Measurements from ENCODE around the gene DUSP18.
"Not testable (repeated sequence)": the region's sequence is repeated elsewhere in the genome, so short reads cannot be mapped to it uniquely, and the experiment has no call there.

Gene DUSP18

DNA sequence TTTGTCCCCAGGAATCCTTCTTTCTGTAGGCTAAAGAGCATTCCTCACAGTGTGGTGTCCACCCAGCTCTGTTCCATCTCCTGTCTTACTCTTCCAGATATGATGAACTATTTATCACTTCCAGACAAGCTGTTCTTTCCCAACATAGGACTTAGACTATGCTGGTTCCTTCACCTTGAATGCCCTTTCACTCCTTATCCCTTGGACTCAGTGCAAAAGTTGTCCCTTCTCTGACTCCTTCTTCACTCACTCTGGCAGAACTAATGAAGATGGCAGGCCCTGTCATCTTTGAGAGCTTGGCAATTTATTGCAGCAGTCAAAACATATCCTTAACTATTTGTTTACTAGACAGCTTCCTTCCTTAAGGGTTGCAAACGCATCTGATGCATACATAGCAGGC, 23.5 kb upstream of the DUSP18 start:
- DNase-seq (ENCODE audit: low read depth) = no peak
- TF ChIP-seq, protein P1, sequence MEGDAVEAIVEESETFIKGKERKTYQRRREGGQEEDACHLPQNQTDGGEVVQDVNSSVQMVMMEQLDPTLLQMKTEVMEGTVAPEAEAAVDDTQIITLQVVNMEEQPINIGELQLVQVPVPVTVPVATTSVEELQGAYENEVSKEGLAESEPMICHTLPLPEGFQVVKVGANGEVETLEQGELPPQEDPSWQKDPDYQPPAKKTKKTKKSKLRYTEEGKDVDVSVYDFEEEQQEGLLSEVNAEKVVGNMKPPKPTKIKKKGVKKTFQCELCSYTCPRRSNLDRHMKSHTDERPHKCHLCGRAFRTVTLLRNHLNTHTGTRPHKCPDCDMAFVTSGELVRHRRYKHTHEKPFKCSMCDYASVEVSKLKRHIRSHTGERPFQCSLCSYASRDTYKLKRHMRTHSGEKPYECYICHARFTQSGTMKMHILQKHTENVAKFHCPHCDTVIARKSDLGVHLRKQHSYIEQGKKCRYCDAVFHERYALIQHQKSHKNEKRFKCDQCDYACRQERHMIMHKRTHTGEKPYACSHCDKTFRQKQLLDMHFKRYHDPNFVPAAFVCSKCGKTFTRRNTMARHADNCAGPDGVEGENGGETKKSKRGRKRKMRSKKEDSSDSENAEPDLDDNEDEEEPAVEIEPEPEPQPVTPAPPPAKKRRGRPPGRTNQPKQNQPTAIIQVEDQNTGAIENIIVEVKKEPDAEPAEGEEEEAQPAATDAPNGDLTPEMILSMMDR (conservative IDR thresholded peaks at IDR 0.05; ENCODE audit: low read length) = no peak
- no peak overlapping the region for H3K4me3 ChIP-seq (ENCODE audit: low read length)

DNA sequence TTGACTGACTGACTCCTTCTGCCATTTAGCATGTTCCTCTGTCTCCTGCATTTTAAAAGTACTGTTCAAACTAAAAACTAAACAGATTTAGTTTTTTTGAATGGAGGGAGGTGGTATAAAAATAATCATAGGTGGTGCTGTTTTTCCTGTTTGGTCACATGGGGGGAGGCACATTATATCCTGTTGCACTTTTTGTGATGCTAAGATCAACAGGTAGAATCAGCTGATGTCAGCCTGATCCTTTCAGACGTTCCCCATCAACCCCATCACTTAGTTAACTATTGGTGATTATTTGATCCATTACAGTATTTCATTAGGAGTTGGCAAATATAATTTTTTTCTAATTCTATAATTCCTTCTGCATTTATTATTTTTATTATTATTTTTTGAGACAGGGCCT, 21.9 kb upstream of the DUSP18 start:
- no peak for DNase-seq (ENCODE audit: low read depth)
- TF ChIP-seq, protein P1 (conservative IDR thresholded peaks at IDR 0.05; ENCODE audit: low read length) = no peak
- no peak overlapping the region for H3K4me3 ChIP-seq (ENCODE audit: low read length)

DNA sequence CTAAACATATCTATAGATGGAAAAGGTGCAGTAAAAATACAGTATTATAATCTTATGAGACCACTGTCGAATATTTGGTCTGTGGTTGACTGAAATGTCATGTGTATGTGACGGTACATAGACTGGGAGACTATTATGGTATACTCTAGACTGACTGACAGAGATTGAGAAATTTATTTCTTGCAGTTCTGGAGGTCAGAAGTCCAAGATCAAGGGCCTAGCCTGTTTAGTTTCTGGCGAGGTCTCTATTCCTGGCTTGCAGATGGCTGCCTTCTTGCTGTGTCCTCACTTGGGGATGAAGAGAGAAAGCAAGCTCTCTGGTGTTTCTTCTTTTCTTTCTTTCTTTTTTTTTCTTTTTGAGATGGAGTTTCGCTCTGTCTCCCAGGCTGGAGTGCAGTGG, 19.7 kb upstream of the DUSP18 start:
- no peak for DNase-seq (ENCODE audit: low read depth)
- TF ChIP-seq, protein P1 (conservative IDR thresholded peaks at IDR 0.05; ENCODE audit: low read length) = no peak
- no peak overlapping the region for H3K4me3 ChIP-seq (ENCODE audit: low read length)

DNA sequence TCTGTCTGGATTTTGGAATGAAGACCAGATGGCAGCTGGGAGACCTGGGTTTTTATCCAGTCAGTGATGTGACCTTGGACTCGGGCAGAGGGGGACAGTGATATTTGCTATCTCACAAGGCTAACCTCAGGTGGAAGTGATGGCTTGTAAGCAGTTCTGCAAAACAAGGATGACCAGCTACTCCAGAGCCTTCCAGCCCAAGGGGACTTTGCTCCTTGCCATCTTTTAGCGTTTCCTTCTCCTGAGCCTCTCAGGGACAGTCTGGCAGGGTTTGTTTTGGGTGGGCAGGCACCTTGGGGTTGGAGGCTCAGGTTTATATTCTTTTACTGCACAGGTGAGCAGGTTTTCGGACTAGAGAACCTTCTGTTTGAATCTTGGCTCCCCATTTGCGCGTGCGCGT, 17.5 kb upstream of the DUSP18 start:
- TF ChIP-seq, protein P1 (conservative IDR thresholded peaks at IDR 0.05; ENCODE audit: low read length) = no peak
- no peak for DNase-seq (ENCODE audit: low read depth)
- H3K4me3 ChIP-seq (ENCODE audit: low read length) = no peak overlapping the region

DNA sequence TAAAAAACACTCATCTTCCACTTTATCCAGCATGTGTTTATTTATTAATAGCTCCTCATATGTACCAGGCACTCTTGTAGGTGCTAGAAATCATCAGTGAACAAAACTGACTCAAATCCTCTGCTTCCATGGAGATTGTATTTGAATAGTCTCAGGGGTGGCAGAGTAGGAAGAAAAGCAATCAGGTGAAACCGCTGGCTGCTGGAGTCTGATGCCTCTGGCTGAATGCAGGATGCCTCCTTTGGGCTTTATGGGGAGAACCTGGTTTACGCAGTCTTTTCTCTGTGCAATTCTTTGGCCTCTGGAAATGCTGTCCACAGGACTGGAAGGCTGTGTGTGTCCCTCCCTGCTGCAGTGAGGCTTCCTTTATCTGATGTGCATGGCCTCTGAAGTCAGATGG, 14.2 kb upstream of the DUSP18 start:
- TF ChIP-seq, protein P1 (conservative IDR thresholded peaks at IDR 0.05; ENCODE audit: low read length) = no peak
- no peak overlapping the region for H3K4me3 ChIP-seq (ENCODE audit: low read length)
- DNase-seq (ENCODE audit: low read depth) = no peak

DNA sequence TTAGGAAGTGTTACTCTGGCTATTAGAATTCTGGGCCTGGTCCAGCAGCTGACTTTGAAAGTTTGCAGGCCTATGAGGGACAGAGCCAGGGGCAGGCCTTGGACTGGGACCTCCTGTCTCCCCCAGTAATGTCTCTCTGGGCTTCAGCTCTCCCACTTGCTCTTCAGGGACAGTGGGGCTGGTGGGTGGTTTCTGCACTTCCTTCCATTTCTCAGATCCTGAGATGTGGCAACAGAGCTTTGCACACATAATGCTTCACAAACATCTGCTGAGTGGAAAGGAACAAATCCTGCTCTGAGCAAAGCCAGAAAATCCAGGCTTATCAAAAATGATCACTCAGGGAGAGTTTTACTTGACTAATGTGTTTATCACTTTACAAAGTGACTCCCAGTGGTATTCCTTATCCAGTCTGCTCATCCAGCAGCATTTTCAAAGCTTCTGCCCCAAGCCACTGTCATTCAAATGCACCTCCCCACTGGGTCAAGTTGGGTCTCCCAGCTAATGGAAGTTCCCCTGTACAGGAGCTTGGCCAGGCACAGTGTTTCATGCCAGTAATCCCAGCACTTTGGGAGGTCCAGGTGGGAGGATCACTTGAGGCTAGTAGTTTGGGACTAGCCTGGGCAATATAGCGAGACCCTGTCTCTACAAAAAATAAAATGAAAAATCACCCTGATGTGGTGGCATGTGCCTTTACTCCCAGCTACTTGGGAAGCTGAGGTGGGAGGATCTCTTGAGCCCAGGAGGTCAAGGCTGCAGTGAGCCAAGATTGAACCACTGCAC, 13.5 kb upstream of the DUSP18 start:
- TF ChIP-seq, protein P1 (conservative IDR thresholded peaks at IDR 0.05; ENCODE audit: low read length) = no peak
- no peak for DNase-seq (ENCODE audit: low read depth)
- no peak overlapping the region for H3K4me3 ChIP-seq (ENCODE audit: low read length)

DNA sequence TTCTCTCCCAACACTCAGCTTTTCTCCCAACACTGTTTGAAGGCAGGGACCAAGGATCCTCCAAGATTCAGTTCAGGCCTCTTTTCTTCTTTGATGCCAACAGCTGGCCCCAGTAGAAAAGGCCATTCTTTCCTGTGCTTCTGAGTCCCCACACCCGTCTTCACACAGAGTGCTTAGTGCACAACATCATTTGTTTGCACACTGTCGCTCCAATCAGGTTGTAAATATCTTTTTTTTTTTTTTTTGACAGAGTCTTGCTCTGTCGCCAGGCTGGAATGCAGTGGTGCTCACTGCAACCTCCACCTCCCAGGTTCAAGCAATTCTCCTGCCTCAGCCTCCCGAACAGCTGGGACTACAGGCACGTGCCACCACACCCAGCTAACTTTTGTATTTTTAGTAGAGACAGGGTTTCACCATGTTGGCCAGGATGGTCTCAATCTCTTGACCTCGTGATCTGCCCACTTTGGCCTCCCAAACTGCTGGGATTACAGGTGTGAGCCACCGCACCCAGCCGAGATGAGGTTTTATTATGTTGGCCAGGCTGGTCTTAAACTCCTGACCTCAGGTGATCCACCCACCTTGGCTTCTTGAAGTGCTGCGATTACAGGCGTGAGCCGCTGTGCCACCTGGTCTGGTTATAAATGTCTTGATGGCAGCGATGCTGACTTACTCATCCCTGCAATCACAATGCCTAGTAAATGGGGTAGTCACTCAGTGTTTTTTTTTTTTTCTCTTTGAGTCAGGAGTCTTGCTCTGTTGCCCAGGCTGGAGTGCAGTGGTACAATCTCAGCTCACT, 12.4 kb upstream of the DUSP18 start:
- DNase-seq (ENCODE audit: low read depth); H3K4me3 ChIP-seq (ENCODE audit: low read length): not testable (repeated sequence)

DNA sequence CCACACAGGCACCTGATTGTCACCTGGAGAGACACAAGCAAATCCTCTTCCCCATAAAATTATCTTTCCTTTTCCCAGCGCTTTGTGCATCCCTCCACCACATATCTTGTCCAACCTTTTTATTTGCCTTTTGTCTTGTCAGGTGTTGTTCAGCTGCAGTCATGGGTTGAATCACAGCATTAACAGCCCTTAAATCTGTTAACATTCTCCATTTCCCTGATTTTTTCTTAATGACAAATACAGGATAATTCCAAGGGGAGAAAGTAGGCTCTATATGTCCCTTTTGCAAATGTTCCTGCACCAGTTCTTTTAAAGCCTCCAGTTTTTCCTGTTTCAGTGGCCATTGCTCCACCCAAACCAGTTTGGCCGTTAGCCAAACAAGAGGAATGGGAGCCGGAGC, 8.9 kb upstream of the DUSP18 start:
- H3K4me3 ChIP-seq (ENCODE audit: low read length); DNase-seq (ENCODE audit: low read depth): not testable (repeated sequence)
